Activated effector memory CD4-positive, alpha-beta T cell treated with Interleukin-2 at 50 U/mL for 16 hours (primary cell): ENCODE results near the gene AK1.
"Not testable (repeated sequence)": the region's sequence is repeated elsewhere in the genome, so short reads cannot be mapped to it uniquely, and the experiment has no call there.

Experiments
- DNase-seq: peaks from one replicate; pipeline ENCODE4 v3.0.0-alpha.2; 2020

Gene AK1

DNA sequence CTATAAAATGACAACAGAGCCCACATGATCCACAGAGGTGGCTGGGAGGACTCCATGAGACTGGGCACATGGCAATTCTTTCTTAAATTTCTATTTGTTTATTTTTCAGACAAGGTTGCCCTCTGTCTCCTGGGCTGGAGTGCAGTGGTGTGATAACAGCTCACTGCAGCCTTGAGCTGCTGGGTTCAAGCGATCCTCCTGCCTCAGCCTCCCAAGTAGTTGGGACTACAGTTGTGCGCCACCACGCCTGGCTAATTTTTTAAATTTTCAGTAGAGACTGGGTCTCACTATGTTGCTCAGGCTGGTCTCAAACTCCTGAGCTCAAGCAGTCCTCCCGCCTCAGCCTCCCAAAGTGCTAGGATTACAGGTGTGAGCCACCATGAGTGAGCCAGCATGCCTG is 31.9 kb downstream of the AK1 start:
- DNase-seq: not testable (repeated sequence)

DNA sequence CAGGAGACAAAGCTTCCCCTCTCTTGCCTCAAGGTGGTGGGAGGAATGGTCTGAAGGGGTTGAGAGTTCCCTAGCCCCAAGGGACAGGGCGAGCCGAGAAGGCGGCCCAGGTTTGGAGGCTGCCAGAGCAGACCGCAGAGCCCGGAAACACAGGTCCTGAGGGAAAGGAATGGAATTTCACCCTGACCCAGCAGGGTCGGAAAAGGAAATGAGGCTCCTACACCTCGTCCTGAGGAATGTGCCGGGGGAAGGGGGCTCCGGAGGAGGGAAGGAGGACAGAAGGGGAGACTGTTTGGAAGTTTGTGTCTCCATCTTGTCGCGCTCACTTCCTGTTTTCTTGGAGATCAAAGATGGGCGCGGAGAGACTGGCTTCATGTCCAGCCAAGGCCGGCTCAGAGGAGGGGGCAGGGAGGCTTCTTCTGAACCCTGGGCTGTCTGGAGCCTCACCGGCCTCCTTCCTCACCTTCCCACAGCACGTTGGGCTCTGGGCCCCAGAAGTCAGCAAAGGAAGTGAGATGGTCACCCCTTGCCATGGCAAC is 32.6 kb downstream of the AK1 start:
- DNase-seq: no peak

DNA sequence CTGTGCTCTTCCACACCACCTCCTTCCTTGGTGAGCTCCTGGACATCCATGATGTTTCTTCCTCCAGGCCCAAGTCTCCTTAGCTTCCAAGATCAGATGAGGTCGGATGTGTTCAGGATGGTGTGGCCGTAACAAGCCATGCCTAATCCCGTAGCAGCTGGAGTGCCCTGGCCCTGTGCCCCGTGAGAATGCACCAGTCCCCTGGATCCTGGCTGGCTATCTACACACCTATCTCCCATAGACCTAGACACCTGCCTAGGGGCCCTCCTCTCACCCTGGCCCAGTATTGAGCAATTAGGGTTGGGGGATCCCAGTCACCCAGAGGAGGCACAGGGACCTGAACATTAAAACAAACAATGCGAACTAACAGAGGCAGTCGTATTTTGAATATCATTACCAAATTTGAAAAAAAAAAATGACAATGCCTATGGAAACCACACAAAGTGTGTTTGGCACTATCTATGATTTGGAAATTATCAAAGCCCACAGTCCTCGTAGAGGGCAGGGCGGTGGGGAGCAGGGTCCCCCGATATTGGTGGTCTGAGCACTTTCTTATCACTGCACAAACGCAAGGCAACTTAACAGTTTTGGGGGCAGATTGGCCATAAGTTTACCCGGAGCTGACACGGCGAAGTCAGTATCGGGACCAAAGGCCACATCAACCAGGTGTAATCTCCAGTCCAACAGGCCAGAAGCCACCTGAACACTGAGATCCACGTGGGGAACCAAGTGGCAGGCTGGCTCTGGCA is 36.2 kb downstream of the AK1 start:
- DNase-seq: no peak

DNA sequence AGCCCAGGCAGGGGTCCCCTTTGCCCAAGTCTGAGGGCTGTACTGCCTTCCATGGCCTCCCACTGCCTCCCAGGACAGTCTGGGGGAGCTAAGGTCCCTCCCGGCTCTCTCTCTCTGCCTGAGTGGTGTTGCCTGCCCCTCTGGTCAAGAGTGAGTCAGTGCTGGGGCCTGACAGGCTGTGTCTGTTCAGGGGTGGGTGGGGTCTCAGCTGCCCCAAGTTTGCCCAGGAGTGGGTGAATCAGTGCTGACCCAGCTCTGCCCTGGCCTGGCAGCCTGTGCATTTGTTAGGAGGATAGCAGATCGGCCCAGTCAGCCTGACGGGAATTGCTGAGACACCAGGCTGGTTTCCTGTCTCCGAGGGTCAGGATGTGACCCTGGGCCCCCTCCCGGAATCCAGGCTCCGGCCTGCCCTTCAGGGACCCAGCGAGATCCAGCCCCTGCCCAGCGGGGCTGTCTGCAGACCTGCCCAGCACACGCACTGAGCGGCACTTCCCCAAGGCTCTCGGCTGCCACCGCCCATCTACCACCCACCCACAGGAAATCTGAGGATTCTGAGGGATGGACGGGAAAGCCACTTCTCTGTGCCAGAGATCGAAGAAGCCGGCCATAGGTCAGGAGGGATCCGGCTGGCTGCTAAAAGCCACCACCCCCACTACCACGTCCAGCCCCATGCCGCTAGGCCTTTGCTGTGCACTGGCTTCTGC is 38.9 kb downstream of the AK1 start:
- no peak for DNase-seq

DNA sequence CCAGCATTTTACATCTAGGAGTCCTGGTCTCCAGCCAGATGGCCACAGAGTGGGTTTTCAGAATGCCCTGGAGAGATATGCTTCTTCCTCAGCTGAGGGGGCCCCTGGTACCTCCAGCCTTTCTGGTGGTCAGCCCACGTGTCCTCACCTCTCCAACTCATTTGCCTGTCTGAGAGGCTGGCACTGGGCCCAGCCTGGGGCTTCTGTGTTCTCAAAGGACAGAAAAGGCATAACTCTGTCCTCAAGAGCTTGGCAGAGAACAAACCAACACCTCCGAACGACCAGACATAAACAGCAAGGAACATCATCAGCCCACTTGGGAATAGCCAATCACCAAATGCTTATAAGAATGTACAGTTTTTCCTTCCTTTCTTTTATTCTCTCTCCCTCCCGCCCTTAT is 40.1 kb downstream of the AK1 start:
- no peak for DNase-seq

DNA sequence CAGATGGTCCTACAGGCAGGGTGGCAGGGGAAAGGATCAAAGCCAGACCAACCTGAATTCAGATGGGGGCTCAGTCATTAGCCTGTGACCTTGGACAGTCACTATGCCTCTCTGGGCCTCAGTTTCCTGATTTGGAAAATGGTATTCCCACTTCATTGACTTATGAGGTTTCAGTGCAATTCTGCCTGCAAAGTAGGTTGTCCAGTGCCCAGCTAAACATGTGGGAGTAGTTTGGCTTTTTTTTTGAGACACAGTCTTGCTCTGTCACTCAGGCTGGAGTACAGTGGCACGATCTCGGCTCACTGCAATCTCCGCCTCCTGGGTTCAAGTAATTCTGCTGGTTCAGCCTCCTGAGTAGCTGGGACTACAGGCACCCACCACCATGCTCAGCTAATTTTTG is 40.9 kb downstream of the AK1 start:
- DNase-seq: not testable (repeated sequence)

DNA sequence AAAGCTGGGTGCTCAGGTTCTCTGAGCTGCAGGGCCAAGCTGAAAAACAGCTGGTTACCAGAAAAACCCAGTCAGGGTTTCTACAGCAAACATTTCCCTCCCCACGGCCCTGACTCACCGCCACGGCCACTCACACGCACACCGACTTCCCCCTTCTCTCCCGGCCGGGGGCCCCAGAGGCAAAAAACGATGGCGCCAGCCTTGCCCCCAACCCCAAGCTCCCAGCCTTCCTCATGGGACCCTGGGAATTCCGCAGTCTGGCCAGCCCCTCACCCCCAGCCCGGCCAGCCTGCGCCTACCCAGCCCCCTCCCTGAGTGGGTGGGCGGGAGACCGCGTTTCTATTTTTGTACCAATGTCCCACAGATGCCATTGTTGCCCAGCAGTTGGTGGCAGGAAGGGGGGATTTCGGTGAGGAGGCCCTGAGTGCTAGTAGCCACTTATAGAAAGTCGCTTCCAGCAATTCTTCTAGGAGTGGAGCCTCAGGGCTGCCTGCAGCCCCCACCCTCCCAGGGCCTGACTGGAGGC is 41.4 kb downstream of the AK1 start:
- no peak for DNase-seq

DNA sequence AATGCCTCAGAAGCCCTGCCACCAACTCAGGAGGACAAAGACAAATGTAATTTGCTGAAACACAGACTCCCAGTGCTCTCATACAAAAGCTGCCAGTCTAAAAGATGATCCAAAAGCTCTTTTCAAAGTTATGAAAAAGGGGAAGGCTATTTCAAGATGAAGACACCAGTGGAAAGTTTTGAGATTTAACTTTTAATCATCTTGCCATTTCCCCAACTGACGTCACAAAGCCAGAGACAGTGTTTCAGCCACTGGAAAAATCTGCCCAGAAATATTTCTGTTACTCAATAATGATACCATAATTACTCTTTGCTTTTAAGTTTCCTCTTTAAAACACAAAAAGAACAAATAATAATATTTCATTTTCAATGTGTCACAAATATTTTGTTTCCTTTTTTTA is 43.9 kb downstream of the AK1 start:
- no peak for DNase-seq

DNA sequence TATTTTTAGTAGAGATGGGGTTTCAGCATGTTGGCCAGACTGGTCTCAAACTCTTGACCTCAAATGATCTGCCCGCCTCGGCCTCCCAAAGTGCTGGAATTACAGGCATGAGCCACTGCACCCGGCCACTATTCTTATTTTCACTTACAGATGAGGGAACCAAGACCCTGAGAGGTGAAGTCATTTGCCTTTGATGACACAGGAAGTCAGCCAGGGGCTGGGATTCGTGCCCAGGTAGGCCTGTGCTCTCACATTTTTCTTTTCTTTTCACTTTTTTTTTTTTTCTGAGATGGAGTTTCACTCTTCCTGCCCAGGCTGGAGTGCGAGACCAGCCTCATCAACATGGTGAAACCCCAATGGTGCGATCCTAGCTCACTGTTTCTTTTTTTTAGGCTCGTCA is 45.2 kb downstream of the AK1 start:
- no peak for DNase-seq

DNA sequence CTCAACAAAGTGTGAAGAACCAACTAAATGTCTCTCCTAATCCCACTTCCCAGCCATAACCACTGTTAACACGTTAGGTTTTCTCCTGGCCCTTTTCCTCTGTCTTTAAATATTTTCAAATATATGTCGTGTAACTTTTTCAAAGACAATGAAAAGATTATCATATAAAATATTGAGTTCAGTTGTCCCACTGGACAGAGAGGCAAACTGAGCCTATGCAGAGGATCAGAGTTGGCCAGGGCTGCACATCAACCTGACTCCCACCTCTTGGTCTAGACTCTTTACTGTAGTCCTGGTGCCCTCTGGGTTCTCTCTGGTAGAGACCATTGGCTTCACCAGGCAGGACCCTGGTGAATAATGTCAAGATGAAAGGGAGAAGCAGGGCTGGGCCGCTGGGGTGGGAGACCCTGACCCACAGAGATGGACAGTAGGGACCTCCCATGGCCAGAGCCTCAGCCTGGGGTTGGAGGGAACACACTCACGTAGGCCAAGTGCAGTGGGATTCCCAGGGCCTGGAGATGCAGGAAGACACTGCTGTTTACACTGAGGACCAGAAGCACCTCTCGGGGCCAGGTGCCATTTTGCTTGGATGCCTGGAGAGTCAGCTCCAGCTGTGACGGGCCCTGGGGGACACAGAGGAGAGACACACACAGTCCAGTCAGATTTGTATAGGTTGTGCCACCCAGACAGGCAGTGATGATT is 48.1 kb downstream of the AK1 start:
- DNase-seq: no peak

DNA sequence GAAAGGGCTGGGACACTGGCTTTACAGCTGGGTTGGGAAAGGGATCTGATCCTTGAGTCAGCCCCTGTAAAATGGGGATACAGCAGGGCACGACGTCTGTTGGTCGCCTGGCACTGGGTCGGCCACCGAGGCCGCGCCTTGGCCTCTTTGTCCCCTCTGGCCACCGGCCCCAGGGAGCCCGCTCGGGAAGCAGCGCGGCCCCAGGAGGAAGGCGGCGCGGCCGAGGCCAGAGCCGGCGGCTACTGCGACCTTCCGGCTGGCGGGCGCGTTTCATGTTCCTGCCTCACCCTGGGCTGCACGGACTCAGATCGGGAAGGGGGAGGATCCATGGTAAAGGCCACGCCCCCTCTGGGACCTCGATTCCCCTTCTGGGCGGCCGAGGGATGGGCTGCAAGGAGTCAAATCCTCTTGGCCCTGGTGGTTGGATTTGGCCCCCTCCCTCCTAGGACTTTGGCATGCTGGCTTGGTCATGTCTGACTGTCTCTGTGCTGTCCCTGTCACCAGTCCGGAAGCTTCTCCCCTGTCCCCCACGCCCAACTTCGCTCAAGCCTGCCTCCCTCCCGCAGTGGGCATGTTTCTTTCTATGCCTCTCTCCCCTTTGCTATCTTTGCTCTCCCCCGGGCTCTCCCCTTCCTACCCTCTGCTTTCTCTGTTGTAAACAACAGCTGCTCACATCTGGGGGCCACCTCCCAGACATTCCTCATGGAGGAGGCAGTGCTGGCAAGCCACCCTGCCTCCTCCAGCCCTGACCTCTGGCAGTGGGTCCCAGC is 49.0 kb downstream of the AK1 start:
- no peak for DNase-seq

DNA sequence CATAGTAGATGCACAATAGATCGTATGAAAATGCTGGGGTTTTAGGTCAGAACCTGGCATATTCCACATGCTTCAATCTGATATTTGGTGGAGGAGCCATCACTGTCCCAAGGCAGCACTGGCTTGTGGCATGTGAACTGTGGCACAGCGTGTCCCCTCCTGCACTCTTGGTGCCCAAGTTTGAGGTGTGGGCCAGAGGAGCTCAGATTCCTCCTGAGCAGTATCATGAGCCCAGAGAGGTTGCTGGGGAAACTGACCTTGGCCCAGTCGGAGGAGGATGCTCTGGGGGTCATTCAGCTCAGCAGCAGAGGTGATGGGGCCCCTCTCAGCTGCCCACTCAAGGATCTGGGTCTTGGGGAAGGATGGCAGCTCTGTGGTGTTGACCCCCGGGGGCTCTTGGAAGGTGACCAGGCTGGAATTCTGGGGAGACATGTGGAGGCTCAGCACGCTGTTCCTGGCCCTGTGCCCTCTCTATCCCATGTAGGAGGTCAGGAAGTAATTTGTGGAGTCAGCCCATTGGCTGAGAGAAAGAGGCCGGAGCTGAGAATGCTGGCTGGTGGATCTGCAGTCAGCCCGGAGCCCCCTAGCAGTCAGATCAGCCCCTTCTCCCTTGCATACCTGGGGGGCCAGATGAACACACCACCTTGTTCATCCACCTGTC is 51.1 kb downstream of the AK1 start:
- DNase-seq: no peak

DNA sequence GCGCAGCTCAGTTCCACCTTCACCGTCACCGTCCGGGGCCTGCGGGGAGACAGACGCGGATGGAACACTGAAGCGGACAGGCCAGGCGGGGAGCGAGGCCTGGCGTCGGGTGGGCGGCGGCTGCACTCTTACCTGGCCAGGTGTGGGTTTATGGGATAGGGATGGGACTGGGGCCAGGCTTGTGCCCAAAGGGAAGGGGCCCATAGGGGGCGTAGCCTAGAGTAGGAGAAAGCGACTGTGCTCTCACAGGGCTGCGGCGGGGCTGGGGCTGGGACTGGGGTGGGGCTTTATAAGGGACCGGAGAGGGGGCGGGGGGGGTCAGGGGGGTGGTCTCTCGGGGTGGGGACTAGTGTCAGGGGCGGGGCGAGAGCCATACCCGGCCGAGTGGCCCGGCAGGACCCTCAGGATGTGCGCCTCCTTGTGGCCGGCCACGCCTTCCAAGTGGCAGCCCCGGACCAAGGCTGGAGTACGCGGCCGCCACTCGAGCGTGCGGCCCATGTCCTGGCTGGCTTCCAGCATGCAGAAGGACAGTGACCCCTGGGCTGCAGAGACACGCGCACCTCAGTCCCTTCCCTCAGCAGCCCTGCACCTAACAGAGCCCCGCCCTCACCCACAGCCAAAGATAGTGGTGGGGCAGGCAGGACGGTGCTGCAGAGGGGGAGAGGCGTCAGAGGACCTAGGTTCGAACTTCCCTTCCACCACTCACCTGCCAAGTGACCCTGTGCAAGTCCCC is 52.0 kb downstream of the AK1 start:
- no peak for DNase-seq

DNA sequence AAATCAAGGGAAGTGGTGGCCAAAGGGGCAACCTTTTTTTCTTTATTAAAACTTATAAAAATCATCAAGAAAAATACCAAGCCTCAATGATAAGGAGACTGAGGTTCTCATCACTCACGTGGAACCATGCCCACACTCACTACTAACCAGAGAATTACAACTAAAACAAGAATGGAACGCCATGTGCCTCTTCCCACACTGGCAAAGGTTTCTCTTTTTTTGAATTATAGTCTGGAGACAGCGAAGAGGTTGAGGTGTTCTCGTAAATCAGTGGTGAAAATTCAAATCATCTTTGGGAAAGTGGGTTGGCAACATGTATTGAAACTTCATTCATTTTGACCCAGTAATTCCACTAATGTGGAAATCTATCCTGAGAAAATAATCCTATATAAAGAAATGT is 55.4 kb downstream of the AK1 start:
- no peak for DNase-seq

DNA sequence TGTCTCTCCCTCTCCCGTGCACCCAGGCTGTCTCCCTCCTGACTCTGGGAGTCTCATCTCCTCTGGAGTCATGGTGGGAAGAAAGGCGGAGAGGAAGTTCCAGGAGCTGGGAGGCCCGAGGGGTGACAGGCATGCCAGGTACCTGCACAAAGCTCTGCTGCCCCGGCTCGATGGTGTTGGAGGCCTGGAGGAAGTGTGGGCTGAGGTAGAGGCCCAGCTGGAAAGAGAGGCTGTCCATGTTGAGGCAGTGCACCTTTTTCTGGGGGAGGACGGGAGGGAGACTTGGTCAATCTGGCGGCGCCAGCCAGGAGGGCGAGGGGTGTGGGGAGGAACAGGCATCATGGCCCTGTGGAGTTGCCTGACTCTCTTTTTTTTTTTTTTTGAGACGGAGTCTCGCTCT is 58.9 kb downstream of the AK1 start:
- DNase-seq: no peak

DNA sequence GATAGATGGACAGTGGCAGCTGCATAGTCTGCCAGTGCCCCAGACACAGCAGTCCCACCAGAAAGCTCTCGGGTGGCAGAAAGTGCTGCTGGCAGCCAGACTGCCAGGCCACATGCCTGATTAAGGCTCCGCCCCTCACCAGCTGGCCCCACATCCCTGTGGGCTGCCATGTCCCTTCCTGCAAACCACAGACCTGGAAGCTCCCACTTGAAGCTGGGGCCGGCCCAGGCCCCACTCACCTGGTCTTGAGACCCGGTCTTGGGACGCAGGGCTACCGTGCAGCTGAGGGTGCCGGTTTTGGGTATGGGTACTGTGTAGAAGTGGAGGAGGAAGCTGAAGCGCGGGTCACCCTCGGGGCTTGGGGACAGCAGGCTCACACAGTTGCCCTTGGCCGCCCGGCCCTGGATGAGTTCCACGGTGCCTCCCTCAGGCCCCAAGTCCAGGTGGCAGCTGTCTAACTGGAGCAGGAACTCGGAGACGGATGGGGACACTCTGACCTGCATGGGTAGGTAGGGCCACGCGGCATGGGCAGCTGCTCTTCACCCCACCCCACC is 59.5 kb downstream of the AK1 start:
- DNase-seq: no peak

DNA sequence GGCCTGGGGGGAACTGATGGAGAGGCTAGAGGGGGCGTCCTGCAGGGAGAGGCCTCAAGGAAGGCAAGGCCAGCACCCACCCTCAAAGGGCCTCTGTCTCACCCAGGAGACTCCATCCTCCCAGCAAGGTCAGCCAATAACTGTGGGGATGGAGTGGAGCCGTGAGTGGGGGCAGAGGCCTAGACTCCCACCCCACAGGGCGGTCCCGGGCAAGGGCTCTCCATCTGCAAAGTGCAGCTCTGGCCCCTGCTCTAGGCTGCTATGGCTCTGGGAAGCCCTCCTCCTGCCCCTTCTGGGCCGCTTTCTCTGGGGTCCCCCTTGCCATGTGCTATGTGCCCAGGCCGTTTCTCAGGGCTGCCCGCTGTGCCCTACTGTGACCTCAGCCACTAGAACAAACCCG is 60.7 kb downstream of the AK1 start:
- DNase-seq: no peak
